ENCODE results near the gene TM4SF18.
"Not testable (repeated sequence)": the region's sequence is repeated elsewhere in the genome, so short reads cannot be mapped to it uniquely, and the experiment has no call there.

Gene TM4SF18

GRCh38 chr3:149368201-149368673 lies 34.8 kb upstream of the TM4SF18 start:
- DNase-seq: no peak

- no peak for DNase-seq
Measured at GRCh38 chr3:149366941-149367840, 33.8 kb upstream of the TM4SF18 start.

DNA sequence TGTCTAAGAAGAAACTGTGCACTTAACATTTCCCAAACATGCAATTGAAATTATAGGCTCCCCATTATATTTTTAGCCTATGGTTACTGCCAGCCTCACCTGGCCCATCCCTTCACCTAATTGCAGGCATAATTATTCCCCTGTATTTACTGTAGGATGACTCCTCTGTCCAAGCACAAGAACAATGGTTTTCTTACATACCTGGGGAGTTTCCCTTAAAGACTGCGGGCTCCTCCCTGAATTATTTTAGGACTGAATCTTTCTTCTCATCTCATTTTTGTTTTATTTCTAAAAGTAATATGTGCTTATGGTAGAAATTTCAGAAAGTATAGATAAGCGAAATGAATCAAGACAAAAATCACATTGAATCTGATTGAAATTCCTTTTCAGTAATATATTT lies 32.6 kb upstream of the TM4SF18 start:
- no peak for DNase-seq

DNA sequence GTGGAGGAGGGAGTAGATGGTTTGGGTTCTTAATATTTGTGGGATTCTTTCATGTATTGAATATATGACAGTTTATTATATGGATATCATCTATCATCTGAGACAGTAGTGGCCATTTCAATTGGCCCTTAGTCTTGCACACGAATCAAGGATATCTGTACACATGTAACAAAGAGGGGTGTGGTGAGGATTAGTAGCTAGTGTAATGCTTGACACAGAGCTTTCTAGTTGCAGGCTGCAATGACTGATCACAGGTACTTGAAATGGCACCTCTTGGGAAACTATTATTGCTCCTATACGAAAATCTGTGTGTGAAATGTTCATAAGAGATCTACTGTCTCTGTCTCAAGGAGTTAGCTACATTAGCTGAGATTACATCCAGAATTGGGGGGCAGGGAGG lies 31.2 kb upstream of the TM4SF18 start:
- DNase-seq: no peak

DNA sequence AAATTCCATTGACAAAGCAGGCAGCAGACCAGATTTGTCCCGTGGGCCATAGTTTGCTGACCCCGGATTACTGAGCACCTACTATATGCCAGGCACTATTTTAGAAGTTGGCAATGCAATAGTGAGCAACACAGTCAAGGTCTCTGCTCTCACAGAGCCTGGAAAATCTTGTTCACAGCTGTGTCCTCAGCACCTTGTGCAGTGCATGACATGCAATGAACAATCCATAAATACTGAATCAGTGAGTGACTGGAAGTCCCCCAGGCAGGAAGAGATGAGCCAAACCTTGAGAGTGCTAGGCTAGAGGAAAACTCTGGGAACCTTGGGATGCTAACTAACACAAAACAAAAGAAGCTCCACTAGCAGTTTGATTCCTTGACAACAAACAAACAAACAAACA lies 29.6 kb upstream of the TM4SF18 start:
- no peak for DNase-seq

- DNase-seq: no peak
Measured at GRCh38 chr3:149362366-149362765, 28.9 kb upstream of the TM4SF18 start.

DNA sequence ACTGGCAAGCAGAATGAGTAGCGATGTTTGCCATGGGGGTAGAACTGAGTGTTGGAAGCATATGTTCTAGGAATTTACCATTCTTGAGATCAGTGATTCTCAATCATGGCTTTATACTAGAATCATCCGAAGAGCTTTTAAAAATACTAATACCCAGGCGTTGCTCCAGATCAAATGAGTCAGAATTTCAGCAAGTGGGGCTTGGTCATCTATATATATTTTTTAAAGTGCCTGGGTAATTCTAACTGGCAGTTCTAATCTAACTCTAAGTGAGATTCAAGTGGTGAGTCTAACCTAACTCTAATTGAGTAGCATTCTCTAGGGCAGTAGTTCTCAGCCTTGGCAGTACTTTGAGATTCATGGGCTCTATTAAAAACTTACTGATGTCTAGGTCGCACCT lies 23.2 kb upstream of the TM4SF18 start:
- no peak for DNase-seq

GRCh38 chr3:149356044-149356592 lies 22.7 kb upstream of the TM4SF18 start:
- no peak for DNase-seq

- no peak for DNase-seq
Measured at GRCh38 chr3:149353581-149354184, 20.2 kb upstream of the TM4SF18 start.

DNA sequence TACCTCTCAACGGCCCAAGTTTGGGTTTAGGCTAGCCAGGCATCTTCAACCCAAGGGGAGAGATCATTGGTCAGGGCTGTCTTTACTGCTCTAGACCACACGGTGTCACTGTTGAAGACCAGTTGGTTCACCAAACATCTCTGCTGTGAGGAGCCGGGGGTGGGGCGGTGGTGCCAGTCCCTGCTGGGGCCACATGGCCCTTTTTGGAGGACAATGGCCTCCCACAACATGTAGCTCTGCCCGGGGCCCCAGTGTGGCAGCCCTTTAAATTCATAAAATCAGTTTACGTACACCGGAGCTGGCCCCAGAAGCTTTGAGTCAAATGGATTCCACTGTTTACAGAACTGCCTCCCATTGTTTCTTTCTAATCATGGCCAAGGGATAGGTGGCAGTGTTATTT lies 19.1 kb upstream of the TM4SF18 start:
- no peak for DNase-seq

DNA sequence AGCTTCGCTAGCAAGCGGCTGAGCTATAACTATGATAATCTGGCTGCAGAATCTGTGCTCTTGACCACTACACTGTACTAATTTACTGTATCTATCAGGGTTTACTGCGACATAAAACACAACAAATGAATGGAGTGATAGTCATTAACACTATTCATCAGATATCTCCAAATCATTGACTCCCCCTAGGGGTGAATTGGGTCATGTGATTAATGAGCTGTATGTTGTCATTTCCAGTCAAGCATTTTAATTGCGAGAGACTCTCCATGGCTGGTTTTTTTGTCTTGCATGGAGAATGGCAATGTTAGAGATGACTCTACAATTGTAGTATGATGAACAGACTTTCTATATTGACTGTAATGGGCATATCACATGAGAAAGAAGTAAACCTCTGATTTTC lies 10.5 kb upstream of the TM4SF18 start:
- no peak for DNase-seq

DNA sequence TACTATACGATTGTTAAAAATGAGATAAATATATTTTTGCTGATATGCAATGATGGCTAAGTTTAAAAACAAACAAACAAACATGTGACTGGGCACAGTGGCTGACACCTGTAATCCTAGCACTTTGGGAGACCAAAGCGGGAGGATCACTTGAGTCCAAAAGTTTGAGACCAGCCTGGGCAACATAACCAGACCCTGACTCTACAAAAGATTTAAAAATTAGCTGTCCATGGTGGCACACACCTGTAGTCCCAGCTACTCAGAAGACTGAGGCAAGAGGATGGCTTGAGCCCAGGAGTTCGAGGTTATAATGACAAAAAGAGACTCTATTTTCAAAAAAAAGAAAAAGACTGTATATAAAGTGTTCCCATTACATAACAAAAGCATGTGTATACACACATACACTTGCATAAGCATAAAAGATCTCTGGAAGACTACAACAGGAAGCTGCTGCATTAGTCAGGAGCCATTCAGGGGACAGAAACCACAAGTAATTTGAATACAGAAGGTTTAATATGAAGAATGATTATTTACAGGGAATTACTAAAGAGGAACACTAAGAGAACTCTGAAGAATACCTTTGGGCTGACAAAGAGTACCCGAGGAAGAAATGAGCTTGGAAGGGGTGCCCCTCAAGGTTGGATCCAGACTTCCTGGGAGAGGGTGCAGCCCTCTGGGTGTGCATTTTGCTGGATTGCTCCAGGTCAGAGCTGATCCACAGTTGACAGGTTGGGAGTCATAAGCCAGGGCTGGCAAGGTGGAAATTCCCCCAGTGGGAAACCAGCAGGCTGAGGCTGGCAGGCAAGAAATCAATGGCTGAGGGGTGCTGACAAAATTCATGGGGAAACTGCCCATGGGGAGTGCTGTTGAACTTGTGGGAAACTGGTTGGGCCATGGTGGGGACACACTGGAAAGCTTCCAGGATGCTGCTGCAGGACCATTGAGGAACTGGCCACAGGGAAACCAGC lies 9.3 kb upstream of the TM4SF18 start:
- no peak for DNase-seq

GRCh38 chr3:149340310-149340933 lies 7.0 kb upstream of the TM4SF18 start:
- DNase-seq: no peak

DNA sequence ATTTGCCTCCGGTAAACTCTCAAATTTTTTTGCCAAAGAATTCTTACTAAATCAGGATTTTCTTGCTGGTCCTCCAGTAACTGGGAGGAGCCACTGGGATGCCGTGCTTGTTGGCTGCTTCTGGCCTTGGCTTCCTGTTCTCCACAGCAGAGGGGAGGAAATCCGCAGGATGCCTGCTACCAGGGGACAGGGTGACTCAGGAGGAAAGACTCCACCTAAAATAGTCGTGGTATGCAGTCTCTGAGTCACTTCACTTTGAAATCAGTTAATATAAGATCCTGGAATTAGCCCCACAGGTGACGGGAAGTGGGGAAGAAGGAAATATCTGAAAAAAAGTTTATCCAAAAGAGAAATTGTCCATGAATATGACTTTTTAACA lies 6.5 kb upstream of the TM4SF18 start:
- DNase-seq: no peak

DNA sequence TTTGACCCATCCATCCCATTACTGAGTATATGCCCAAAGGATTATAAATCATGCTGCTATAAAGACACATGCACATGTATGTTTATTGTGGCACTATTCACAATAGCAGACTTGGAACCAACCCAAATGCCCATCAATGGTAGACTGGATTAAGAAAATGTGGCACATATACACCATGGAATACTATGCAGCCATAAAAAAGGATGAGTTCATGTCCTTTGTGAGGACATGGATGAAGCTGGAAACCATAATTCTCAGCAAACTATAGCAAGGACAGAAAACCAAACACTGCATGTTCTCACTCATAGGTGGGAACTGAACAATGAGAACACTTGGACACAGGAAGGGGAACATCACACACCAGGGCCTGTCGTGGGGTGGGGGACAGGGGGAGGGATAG lies 4.0 kb upstream of the TM4SF18 start:
- not testable (repeated sequence) for DNase-seq

- no peak for DNase-seq
Measured at GRCh38 chr3:149336925-149337324, 3.5 kb upstream of the TM4SF18 start.

GRCh38 chr3:149332771-149333170 lies 665 bp downstream of the TM4SF18 start:
- DNase-seq: no peak

DNA sequence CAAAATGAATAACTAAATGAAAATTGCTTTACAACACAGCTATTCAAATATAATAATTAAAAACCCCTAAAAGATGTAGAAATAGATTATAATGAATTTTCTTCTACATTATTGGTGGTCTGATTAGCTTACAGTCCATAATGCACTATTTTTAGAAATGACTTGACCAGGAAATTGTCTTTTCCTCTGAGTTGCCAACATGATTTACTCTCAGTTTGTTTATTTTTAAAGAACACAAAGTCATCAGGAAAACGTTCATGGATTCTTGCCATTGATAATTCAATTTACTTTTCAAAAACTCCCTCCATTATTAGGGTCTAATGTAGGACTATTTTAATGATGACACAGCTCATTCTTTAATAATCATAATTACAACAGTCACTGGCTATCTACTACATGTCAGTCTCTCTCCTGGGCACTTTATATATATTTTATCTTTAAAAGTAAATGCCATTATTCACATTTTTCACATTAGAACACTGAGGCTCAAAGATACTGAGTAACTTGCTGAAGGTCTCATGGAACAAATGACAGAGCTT lies 1.1 kb downstream of the TM4SF18 start:
- DNase-seq: no peak

- DNase-seq: no peak
Measured at GRCh38 chr3:149331396-149331795, 2.0 kb downstream of the TM4SF18 start.

GRCh38 chr3:149330609-149331331 lies 2.7 kb downstream of the TM4SF18 start:
- DNase-seq: no peak

DNA sequence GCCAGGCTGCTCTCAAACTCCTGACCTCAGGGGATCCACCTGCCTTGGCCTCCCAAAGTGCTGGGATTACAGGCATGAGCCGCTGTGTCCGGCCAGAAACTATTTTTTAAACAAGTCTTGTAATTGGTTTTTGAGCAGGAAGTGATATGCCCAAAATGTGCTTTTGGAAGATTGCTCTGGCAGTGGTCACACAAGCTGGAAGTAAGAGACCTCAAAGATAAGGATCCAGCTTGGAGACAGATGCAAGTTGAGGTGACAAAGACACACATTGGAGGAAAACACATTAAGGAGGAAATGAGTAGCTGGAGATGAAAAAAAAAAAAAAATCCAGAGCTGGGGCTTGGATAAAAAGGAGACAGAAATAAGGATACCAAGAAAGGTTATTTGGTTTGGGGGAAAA lies 6.3 kb downstream of the TM4SF18 start:
- no peak for DNase-seq
